GM19193 (cell line): Measurements from ENCODE around the gene RSPO1.

ENCODE experiments used
- POLR2A ChIP-seq: IDR thresholded peaks from 4 replicates; pipeline ENCODE4 v1.6.1; 2011; ENCODE audit not compliant: insufficient read depth, insufficient read length; ENCODE audit errors: extremely low read depth

Gene RSPO1, protein sequence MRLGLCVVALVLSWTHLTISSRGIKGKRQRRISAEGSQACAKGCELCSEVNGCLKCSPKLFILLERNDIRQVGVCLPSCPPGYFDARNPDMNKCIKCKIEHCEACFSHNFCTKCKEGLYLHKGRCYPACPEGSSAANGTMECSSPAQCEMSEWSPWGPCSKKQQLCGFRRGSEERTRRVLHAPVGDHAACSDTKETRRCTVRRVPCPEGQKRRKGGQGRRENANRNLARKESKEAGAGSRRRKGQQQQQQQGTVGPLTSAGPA

DNA sequence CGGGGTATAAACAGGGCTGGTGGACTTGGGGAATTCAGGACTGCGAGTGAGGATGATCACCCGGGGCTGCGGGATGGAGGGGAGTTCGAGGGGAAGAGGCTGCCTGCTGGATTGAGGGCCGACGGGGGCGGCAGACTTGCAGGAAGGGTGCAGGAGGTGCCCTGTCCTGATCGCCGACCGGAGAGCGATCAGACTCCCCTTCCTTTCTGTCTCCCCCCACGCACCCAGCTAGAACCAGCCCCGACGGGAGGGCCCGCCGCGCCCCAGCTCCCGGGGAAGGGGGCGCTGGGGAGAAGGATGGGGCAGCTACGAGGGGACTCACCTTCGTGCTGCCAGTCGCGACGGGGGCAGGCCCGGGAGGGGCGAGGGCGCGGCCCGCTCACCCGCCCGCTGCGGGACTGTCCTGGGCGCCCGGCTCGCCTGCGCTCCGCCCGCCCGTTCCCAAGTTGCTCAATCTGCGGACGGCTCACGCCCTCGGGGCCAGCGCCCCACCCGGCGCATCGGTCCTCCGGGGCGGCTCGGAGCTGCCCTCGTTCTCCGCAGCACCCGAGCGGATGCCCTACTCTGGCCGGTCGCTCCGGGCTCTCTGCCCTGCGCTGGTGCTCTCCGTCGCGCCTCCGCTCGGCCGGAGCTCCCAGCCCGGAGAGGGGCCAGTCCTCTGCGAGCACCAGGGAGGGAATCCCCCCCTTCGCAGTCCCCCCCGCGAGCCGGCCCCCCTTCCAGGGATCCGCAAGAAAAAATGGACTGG, at the start of gene RSPO1:
TSS of gene RSPO1 (minus strand) at position 649 of the 748 bp plus-strand sequence. CDS start 5,231 bp downstream, outside the sequence.
- no peak for TF ChIP-seq POLR2A

DNA sequence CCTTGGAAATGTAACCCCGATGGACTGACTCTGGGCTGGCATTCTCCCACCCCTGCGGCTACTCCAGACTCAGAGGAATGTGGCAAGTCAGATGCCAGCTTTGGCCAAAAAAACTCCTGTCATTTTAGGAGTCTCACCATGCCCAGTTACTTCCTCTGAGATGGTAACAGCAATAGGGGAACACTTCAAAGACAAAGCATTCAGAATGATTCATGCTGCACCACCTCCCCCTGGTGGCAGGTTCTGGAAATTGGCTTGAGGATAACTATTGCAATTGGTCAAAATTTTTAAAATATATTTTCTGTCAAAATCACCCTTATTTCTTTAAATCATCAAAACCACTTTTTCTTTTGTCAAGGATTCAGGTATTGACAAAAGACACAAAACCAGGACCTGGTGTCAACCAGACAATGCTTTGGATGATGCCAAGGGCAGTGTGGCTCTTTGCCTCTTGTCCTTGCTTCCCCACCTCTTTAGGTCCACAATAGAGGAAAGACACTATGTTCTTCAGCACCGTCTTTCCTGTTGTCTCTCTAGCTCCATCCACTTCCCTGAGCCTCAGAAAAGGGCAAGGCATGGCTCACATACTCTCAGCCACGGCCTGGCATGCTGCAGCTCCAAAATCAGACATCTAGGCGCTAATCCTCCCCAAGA, 47.8 kb upstream of the RSPO1 start:
- TF ChIP-seq POLR2A = no peak

DNA sequence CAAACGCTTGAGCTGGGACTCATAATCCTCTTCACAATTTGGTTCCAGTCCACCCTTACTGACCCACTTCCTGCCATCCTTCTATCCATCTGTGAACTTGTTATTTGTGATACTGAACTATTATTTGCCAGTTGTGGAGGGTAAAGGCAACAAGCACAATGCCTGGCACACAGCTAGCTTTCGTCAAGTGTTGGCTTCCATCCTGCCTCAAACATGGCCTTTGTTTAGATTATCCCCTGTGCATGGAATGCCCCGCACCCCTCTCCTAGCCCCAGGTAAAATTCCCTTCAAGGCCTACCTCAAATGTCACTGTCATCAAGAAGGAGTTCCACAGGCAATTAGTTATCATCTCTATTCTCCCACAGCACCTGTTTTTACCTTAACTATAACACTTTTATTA, 46.2 kb upstream of the RSPO1 start:
- TF ChIP-seq POLR2A = no peak

DNA sequence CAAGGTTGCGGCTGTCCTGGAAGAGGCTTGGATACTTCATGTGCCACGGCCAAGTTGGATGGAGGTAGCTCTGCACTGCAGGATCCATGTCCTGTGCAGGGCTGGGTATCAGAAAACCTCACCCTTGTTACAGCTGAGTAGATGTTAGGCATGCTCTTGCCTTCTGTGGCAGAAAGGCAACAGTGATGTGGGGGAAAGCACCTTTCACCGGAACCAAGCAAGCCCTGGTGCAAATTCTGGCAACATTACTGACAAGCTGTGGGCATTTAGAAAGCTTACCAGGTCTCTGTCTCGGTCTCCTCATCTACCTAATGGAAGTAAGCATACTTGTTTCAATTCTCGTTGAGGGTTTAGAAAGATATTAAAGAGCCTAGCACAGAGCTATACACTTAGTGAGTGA, 43.1 kb upstream of the RSPO1 start:
- no peak for TF ChIP-seq POLR2A

DNA sequence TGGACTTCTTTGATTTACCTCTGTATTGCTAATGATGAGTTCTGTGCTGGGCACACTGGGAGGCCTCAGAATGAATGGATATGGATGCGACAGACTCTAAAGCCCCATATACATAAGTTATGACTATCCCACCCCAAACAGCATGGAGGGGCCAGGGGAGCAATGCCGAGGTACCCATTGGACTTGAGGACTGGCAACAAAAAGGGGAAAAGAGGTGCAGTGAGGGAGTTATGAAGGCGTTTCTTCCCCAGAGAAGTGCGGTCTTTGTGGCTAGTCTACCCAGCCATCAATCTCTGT, 42.4 kb upstream of the RSPO1 start:
- no peak for TF ChIP-seq POLR2A

DNA sequence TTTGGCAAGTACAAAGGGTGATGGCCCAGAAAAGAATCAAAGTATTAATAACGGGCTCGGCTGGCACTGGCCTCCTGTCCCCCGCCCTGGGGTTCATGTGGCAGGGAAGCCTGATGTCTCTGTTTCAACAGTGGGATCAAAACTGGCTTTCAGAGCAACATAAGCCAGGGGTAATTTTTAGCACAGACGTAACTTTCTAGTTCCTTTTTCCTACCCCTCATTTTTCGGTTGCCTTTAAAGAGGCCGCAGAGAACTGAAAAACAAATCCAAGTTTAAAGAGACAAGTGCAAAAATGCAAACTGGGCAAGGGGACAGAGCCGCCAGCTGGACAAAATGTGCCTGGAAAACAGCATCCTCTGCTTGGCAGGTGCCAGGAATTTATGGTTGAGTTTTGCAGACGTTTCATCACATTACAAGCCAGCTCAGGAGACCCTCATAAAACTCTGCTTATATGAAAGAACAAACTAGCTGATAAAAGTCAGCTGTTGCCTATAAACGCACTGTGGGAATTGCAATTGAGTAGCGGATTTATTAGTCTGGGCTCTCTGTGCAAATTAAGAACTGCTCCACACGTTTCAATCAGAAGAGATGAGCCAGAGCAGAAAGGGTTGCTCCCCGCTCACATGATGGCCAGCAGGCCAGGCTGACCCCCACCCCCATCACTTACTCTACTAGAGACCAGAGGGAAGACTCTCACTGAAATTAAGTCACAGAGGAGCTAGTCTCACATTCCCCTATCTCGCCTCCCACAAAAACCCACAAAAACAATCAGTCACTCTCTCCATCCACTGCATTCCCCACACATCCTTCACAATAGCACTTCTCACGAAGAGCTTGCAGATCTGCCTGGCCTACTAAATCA, 41.8 kb upstream of the RSPO1 start:
- peak; percentile 55 for TF ChIP-seq POLR2A

DNA sequence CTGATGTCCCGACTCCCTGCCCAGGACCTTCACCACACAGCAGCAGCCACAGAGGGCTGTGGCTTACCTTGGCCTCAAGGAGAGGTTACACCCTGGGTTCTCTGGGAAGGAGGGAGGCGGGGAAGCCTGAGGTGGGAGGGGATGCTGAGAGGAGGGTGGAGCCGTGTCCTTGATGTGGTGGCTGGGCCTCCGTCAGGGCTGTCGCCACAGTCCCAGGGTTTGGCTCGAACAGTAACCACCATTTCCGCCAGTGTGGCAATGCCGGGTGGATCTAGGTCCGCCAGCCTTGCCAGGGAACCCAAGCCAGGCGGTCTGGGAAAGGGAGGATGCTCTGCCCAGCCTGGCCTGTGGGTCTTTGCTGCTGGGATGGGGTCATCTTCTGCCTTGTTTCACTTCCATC, 39.2 kb upstream of the RSPO1 start:
- no peak for TF ChIP-seq POLR2A

DNA sequence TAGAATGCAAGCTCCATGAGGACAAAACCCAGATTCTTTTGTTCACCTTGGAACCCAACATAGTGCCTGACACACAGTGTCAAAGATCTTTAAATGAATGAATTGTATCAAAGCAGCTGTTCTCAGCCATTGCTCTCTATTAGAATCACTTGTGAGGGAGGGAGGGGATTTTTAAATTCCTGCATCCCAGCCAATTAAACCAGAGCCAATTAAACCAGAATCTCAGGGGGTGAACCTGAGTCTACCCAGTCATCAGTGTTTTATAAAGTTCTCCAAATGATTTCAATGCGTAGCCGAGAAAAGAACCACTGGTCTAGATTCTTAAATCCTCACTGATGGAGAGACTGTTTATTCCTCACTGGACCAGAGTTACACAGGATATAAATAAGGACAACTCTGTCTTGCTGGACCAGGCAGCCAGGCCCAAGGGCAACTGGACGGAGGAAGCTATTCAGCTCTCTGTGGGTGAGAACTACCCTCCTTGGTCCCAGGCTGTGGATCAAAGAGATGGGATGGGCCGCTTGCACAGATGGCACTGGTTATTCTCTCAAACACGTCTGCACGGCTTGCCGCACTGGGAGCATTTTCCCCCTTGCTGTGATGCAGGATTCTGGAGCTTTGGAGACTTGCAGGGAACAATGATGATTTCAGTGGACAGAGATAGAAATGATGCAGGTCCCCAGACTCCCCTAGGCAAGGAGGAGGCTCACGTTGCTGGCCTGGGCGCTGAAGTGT, 37.6 kb upstream of the RSPO1 start:
- no peak for TF ChIP-seq POLR2A

DNA sequence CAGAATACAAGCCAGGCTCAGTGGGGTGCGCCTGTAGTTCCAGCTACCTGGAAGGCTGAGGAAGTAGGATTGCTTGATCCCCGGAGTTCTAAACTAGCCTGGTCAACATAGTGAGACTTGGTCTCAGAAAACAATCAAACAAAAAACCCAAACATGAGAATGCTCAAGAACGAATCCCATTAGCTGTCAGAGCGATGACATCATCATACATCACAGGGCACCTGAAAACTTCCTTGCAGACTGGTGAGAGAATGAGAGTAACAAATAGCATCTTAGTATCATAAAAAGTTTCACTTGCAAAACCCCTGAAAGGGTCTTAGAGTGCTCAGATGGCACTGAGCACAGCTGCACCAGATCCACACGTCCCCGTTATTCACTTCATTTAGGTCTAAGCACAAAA, 36.6 kb upstream of the RSPO1 start:
- TF ChIP-seq POLR2A = no peak

DNA sequence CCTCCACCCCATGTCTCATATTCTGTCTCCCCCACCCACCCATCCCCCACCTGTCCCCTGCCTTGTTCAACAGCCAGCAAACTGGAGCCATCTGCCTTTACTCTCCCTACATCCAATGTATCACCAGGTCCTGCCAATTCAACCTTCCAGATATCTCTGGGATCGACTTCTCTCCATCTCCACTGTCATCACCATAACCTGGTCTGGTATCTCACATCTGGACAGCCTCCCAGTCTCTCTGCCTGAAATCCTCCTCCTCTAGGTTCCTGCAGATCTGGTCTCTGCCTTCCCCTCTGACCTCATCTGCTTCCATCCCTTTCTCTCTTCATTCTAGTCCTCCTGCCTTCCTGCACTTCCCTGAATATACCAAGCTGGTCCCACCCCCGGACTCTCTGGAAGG, 35.4 kb upstream of the RSPO1 start:
- no peak for TF ChIP-seq POLR2A

DNA sequence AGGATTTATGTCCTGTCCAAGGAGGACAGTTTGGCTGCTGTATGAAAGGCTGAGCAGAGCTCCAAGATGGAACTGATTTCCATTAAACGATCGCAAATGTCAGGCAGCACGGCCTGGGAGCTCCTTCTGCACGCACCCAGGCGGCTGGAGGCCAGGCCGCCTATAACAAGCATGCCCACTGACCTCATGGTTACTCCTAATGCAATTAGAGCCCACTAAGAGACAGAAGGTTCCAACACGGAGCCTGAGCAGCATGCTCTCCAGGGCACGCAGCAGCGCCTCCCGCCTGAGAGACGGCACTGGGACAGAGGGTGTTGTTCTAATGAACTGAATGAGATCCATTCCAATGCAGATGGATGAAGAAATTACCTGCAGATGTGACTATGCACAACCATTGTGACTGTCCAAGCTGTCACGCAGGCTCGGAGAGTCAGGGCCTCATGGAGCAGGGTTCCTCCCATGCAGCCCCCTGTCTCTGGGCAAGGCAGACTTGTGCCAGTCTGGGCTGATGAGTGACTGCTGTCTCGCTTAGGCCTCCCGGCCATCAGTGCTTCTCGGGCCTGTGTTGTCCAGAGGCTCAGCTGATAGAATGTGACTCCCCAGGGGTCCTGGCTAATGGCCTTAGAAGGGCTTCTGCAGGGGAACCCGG, 32.5 kb upstream of the RSPO1 start:
- TF ChIP-seq POLR2A = no peak

DNA sequence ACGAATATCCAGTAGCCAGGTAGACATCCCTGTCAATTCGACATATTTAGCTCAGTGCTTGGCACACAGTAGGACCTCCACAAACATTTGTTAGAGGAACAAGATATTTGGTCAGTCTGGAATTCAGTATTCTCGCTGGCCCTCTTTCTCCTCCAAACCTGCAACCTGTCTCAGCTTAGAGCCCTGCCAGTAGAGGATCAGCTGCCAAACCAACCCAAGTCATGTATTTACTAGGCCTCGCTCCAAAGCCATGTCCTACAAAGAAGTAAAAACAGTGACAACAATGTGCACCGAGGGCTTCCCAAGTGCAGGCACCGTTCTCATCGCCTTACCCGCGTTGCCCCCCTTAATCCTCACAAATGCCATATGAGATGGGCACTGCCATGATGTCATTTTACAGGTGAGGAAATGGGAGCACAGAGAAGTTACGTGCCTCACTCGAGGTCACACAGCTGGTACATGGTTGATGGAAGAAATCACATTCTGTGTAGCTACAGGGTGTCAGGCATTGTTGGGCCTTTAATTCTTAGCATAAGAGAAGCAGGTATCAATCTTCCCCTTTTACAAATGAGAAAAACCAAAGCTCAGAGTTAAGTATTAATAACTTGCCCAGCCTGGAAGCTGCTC, 31.7 kb upstream of the RSPO1 start:
- no peak for TF ChIP-seq POLR2A

DNA sequence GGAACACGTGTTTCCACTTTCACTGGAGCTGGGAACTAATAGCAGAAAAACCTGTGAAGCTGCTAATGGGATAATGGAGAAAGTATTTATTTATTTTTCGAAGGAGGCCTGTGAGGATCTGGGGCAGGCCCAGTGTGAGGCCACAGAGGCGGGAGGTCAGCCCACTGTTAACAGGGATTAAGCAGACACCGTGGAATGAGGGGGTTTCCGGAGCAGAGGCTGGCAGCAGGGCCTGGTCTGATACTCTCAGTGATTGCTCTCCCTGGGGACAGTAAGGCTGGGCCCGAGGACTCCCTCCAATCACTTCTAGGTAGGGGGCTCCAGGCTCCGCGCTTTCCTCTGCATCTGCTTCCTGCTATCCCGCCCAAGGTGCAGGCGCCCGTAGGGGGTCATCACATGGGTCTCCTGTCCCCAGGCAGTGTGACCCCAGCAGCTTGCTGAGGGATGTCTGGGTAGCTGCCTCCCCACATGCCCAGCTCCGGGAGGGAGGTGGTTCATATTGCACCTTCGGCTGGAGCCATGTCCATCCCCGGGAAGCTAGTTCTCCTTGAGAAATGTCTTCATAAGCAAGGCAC, 28.8 kb upstream of the RSPO1 start:
- no peak for TF ChIP-seq POLR2A
